Measurements from ENCODE around the gene CIB4.
A peak's percentile ranks its signal among the peaks of the same experiment; 100 is the strongest.

CIB4 gene

GRCh38 chr2:26640781-26641564 lies at the start of gene CIB4:
Gene CIB4 (minus strand): TSS chr2:26641366. CDS start chr2:26641314, 52 bp downstream.
- DNase-seq: no peak

- DNase-seq: peak; percentile 92
Observed at GRCh38 chr2:26687801-26688200, 46.6 kb upstream of the CIB4 start.

- DNase-seq: peak; percentile 68
Observed at GRCh38 chr2:26687328-26687727, 46.2 kb upstream of the CIB4 start.

DNA sequence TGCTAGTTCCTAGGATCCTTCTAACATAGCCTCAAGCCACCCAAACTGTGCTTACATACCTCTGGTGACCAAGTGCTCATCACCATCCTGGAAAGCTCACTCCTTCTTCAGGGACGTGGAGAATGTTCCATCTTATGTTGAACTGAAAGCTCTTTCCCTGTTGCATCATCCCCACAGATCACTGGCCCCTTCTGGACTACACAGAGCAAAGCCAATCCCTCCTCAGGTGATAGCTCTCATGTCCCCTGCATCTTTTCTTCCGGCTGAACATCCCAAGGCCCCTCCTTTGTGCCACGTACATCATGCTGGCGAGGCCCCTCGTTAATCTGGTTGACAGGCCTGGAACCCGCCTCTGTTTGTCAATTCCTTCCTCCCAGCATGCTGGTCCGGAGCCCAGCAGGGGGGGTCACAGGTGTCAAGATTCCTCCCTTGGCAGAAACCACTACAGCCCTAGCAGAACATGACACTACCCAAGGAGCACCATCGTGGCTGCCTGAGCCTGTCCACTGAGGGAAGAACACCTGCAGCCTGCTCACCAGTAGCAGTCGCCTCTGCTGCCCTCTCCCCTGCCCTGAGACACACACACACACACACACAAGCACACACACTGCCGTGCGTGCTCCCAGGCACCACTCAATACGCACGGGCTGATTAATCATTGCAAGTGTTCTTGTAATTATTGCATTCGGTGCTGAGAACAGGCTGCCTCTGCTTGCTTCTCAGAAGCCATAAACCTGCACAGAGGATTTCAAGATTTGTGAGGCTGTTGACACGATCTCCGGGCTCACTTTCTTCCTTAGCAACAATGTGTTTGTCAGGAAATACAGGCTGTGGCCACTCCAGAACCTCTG lies 45.0 kb upstream of the CIB4 start:
- peak; percentile 77 for DNase-seq

GRCh38 chr2:26685341-26685740 lies 44.2 kb upstream of the CIB4 start:
- DNase-seq: no peak

GRCh38 chr2:26683583-26683982 lies 42.4 kb upstream of the CIB4 start:
- DNase-seq: no peak

GRCh38 chr2:26682155-26682554 lies 41.0 kb upstream of the CIB4 start:
- no peak for DNase-seq

- no peak for DNase-seq
Observed at GRCh38 chr2:26681656-26682055, 40.5 kb upstream of the CIB4 start.

DNA sequence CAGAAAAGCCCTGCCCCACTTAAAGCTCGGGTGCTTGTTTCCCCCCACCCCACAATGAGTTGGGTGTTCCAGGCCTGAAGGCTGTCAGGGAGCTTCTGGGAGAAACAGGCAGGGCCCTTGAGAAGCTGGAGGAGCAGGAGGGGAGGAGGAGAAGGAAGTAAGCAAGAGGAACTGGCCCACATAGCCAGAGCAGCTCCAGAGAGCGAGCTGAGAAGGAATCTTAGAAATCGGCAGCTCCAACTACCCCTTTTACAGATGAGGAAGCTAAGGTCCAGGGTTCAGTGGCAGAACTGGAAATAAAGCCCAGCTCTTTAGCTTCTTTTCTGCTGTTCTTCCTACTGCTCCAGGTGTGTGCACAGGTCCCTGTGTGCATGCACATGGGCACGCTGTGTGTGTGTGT lies 38.7 kb upstream of the CIB4 start:
- DNase-seq: no peak

DNA sequence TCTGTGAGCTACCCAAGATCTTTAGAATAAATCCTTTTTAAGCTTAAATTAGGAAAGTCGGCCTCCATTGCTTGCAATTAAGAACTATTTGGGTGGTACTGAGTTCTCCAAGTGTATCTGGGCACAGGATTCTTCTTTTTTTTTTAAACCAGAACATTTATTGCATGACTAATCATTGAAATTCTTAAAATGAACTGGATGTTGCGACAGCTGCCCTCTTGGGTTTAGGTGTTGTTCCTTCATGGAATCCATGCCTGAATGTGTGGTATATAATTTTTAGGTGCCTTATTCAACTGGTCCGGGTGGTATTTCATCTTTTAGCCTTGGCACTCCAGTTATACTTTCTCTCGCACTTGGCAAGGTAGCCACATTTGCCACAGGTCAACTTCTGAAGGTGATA lies 36.9 kb upstream of the CIB4 start:
- DNase-seq: no peak

DNA sequence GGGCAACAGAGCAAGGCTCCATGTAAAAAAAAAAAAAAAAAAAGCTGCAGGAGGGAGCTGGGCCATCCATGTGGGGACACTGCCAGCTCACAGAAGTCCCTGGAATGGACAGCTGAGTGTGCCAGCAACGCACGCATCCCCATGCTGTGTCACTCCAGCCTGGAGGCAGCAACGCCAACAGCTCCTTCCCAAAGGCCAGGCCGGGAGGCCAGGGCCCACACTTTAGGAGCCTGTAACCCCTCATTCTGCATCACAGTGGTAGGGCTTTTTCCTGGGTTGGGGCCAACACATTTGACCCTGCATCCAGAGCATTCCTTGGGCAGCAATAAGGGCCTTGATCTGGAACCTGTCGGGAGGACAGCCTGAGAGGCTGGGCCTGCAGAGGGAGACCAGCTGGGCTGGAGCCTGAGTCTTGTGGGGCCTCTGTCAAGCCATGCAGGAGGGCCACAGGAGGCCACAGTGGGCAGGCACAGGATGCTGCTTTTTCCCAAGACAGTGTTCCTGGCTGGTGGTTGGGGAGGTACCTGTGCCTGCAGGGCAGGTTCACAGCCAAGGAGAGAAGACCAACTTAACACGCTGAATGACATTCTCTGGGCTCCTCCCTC lies 34.6 kb upstream of the CIB4 start:
- no peak for DNase-seq

DNA sequence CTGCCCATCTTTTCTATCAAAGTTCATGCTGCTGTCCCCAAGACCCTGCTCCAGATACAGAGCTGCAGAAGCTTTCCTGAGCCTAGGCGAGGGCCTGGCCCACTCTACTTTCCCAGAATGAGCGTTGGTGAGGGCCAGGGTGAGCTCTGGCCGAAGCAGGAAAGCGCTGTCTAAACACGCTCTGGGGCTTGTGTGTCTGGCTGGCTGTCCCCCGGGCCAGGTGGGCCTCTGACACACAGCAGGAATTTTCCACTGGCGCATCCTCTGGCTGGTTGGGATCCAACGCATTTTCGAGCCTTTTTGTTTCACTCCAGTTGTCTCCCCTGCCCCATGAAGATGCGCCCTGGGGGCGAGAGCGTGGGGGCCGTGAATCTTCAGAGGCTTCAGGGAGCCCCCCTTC lies 33.6 kb upstream of the CIB4 start:
- DNase-seq: no peak

GRCh38 chr2:26674002-26674751 lies 33.0 kb upstream of the CIB4 start:
- DNase-seq: no peak

DNA sequence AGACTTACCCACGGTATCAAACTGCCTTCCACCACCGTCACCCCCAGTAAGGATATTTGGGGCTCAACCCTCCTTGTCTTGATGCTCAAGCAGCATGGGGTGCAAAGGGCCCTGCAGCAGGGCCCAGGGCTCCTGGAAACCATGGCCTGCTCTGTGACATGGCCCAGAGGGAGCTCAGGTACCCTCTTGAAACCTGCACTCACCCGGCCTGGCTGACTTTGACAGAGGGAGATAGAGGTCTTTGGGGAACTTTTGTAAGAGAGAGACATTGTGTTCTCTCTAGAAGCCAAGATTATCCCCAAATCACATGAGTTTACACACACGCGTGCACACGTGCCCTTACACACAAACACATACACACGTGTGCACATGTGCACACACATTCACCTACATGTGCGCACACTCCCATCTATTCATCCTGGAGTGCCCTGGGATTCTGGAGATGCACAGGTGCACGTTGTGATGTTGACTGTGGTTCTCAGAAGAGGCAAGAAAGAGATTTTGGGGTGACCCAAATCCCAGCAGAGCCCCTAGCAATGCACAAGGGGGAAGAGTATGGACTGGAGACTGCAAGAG lies 31.7 kb upstream of the CIB4 start:
- DNase-seq: no peak

- no peak for DNase-seq
Observed at GRCh38 chr2:26672112-26672817, 31.1 kb upstream of the CIB4 start.

GRCh38 chr2:26671691-26672090 lies 30.5 kb upstream of the CIB4 start:
- no peak for DNase-seq

DNA sequence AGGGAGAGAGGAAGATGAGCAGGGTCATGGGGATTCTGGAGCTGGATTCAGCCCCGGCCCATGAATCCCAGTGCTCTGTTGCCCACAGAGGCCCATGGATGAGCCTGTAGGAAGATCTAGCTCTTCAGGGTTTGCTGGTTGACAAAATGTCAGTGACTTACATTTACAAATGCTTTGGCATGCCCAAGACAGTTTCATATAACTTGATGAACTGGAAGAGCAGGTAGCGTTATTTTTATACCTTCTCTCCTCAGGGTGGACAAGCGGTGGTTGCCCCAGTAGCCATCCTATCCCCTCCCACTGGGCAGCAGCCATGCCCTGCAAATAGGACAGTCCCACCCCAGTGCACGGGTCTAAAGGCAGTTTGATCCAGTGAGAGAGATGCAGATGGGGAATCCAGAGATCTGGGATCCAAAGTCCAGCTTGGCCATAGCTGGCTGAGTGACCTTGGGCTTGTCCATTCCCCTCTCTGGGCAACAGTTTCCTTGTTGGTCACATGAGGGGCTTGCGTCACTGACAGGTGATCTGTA lies 29.8 kb upstream of the CIB4 start:
- no peak for DNase-seq

- DNase-seq: no peak
Observed at GRCh38 chr2:26670171-26670570, 29.0 kb upstream of the CIB4 start.

- no peak for DNase-seq
Observed at GRCh38 chr2:26668856-26669750, 27.9 kb upstream of the CIB4 start.

- no peak for DNase-seq
Observed at GRCh38 chr2:26668041-26668440, 26.9 kb upstream of the CIB4 start.

GRCh38 chr2:26666671-26667070 lies 25.5 kb upstream of the CIB4 start:
- no peak for DNase-seq
